DOHH2 (cell line): Measurements from ENCODE around the gene ANKRD13B.

Source experiments
- H3F3A ChIP-seq: fragments of 200-600 bp; sonication (generic), shearing (Covaris generic); 2 replicates; pipeline ENCODE4 v1.6.0; 2016; ENCODE audit warnings: antibody characterized with exemption, mild to moderate bottlenecking; ENCODE audit not compliant: control insufficient read depth, insufficient read depth
- H3K27ac ChIP-seq: fragments of 200-600 bp; sonication (generic); 2 replicates; pipeline ENCODE4 v1.5.1; 2014; ENCODE audit warnings: low read depth, mild to moderate bottlenecking, low read length, moderate library complexity
- H3K27me3 ChIP-seq: fragments of 200-600 bp; sonication (generic); 2 replicates; pipeline ENCODE4 v1.6.1; 2014; ENCODE audit warnings: mild to moderate bottlenecking, low read length, mixed read lengths; ENCODE audit not compliant: control insufficient read depth
- H3K36me3 ChIP-seq: fragments of 200-600 bp; sonication (generic); 2 replicates; pipeline ENCODE4 v1.6.1; 2014; ENCODE audit warnings: mild to moderate bottlenecking, low read length, moderate library complexity, mixed read lengths; ENCODE audit not compliant: control insufficient read depth
- H3K4me1 ChIP-seq: fragments of 200-600 bp; sonication (generic); 2 replicates; pipeline ENCODE4 v1.6.1; 2014; ENCODE audit warnings: mild to moderate bottlenecking, low read length, mixed read lengths; ENCODE audit not compliant: control insufficient read depth
- H3K4me2 ChIP-seq: fragments of 200-600 bp; sonication (generic); 2 replicates; pipeline ENCODE4 v1.6.0; 2014; ENCODE audit warnings: mild to moderate bottlenecking, low read length, moderate library complexity
- H3K4me3 ChIP-seq: fragments of 200-600 bp; sonication (generic); 2 replicates; pipeline ENCODE4 v1.5.1; 2014; ENCODE audit warnings: mild to moderate bottlenecking, low read length, mixed read lengths
- H3K79me2 ChIP-seq: fragments of 200-600 bp; sonication (generic); 2 replicates; pipeline ENCODE4 v1.6.1; 2014; ENCODE audit warnings: mild to moderate bottlenecking, low read length, mixed read lengths; ENCODE audit not compliant: control insufficient read depth
- H3K9me2 ChIP-seq: fragments of 200-600 bp; sonication (generic); replicated peaks from 2 replicates; pipeline ENCODE4 v1.6.1; 2014; ENCODE audit warnings: mild to moderate bottlenecking, low read length, mixed read lengths; ENCODE audit not compliant: control insufficient read depth
- H3K9me3 ChIP-seq: fragments of 200-600 bp; sonication (generic); 2 replicates; pipeline ENCODE4 v1.6.1; 2014; ENCODE audit warnings: antibody characterized with exemption, low read length, mixed read lengths; ENCODE audit not compliant: control insufficient read depth, insufficient read depth
- H4K20me1 ChIP-seq: fragments of 200-600 bp; sonication (generic); 2 replicates; pipeline ENCODE4 v1.6.0; 2014; ENCODE audit warnings: low read depth, mild to moderate bottlenecking, antibody characterized with exemption, low read length, moderate library complexity; ENCODE audit not compliant: control insufficient read depth, insufficient read depth
- CTCF ChIP-seq: fragments of 200-600 bp; sonication (generic); IDR thresholded peaks from one replicate; pipeline ENCODE4 v1.5.1; 2014; ENCODE audit warnings: antibody characterized with exemption, mild to moderate bottlenecking, low read depth, low read length; ENCODE audit not compliant: poor library complexity, severe bottlenecking
- EZH2phosphoT487 ChIP-seq: fragments of 200-600 bp; sonication (generic); IDR thresholded peaks from 2 replicates; pipeline ENCODE4 v1.6.1; 2017; ENCODE audit warnings: borderline replicate concordance, mild to moderate bottlenecking, antibody characterized with exemption, low read length, moderate library complexity, mixed read lengths

The ANKRD13B gene

DNA sequence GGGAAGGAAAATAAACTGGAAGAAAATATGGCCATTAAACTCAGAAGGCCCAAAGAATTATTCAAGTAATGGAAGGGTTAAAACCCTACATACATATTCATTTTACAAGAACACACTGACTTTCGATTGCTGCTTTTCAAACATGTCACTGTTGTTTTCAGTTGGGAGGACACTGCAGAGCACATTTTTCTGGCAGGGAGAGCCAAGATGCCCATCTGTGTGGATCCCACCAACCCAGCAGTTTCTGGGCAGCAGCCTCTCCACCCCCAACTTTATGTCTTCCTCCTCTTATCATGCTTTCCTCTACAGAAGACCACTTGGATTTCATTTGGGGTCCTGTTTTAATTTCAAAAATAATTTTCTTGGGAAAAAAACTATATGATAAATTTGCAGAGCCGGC lies 36.9 kb downstream of the ANKRD13B start:
- Histone ChIP-seq H3K4me3 (no peak overlapping the region), H3K9me3 (no peaks in the 10 kb centered on the region), H3K36me3 (peaks cover 31% of the 10 kb centered on the region), H3K79me2 (no peaks in the 10 kb centered on the region), H3K4me1 (no peaks in the 10 kb centered on the region), H3K4me2 (no peak overlapping the region), H3K27ac (no peak overlapping the region), H3K9me2 (no peaks in the 10 kb centered on the region), H3F3A (peaks cover 2% of the 10 kb centered on the region; the same call in 1 of the 2 replicates), H3K27me3 (no peaks in the 10 kb centered on the region), H4K20me1 (no peaks in the 10 kb centered on the region)
- TF ChIP-seq EZH2phosphoT487 (no peak), CTCF (no peak)

GRCh38 chr17:29630630-29631193 lies 37.8 kb downstream of the ANKRD13B start:
- Histone ChIP-seq H3K9me3 (no peaks in the 10 kb centered on the region), H3K36me3 (peaks cover 31% of the 10 kb centered on the region), H3K4me1 (no peaks in the 10 kb centered on the region), H3F3A (no peaks in the 10 kb centered on the region), H3K27ac (no peak overlapping the region), H3K9me2 (no peaks in the 10 kb centered on the region), H3K4me2 (no peak overlapping the region), H3K27me3 (no peaks in the 10 kb centered on the region), H3K4me3 (no peak overlapping the region), H3K79me2 (no peaks in the 10 kb centered on the region), H4K20me1 (no peaks in the 10 kb centered on the region)
- TF ChIP-seq EZH2phosphoT487 (no peak), CTCF (no peak)

- Histone ChIP-seq H3K4me3 (no peak overlapping the region), H3K27me3 (no peaks in the 10 kb centered on the region), H3K27ac (no peak overlapping the region), H3F3A (no peaks in the 10 kb centered on the region), H3K4me2 (no peak overlapping the region), H3K79me2 (no peaks in the 10 kb centered on the region), H3K4me1 (no peaks in the 10 kb centered on the region), H3K9me2 (no peaks in the 10 kb centered on the region), H3K9me3 (no peaks in the 10 kb centered on the region), H3K36me3 (peaks cover 48% of the 10 kb centered on the region), H4K20me1 (no peaks in the 10 kb centered on the region)
- TF ChIP-seq EZH2phosphoT487 (no peak), CTCF (no peak)
Observed at GRCh38 chr17:29633886-29634285, 41.0 kb downstream of the ANKRD13B start.
